Measurements from ENCODE around the gene NRAS. TPM values are rescaled to one million over a fixed set of nuclear protein-coding genes. Genes with fewer than 3 reads are reported as not detected.

The NRAS gene
- polyA plus RNA-seq, 1 of the 3 experiments (the other 2 are of a cell fraction): 15.9 TPM

- H3K9ac ChIP-seq: no peak overlapping the region
- H3K36me3 ChIP-seq (replicated peaks in 1 of 2; ENCODE audit: control insufficient read depth in 1 of 2, insufficient read depth in 2 of 2, low read length in 1 of 2): peaks cover 26 to 36% of the 10 kb centered on the region in 2 experiments
- no peaks in the 10 kb centered on the region; a peak in 1 of 4 replicates for H3K4me1 ChIP-seq (ENCODE audit: control insufficient read depth in 1 of 2, insufficient read depth in 2 of 2, low read depth in 1 of 2, low read length in 1 of 2)
- no peaks in the 10 kb centered on the region for H4K20me1 ChIP-seq (ENCODE audit: insufficient read depth)
- TF ChIP-seq MXI1 (IDR thresholded peaks at IDR 0.05; ENCODE audit: low read depth, low read length) (no peak), RXRA (IDR thresholded peaks at IDR 0.05; ENCODE audit: borderline replicate concordance, low read depth) (no peak), CTCF (IDR thresholded peaks at IDR 0.05) (no peak), REST (IDR thresholded peaks at IDR 0.05; ENCODE audit: low read depth, low read length) (no peak), RAD21 (IDR thresholded peaks at IDR 0.05; ENCODE audit: low read length) (no peak), CHD2 (IDR thresholded peaks at IDR 0.05; ENCODE audit: low read length, partially characterized antibody) (no peak), FOSL2 (IDR thresholded peaks at IDR 0.05; ENCODE audit: borderline replicate concordance, low read depth) (no peak), NRF1 (IDR thresholded peaks at IDR 0.05; ENCODE audit: low read depth, low read length) (no peak), MEF2A (IDR thresholded peaks at IDR 0.05; ENCODE audit: borderline replicate concordance, low read depth) (no peak), USF2 (IDR thresholded peaks at IDR 0.05; ENCODE audit: borderline replicate concordance, low read depth, low read length) (no peak), TCF12 (IDR thresholded peaks at IDR 0.05) (no peak), TEAD4 (IDR thresholded peaks at IDR 0.05; ENCODE audit: borderline replicate concordance, insufficient read depth) (no peak), GATA2 (CRISPR knock-in tag; IDR thresholded peaks at IDR 0.05) (no peak), RFX5 (IDR thresholded peaks at IDR 0.05; ENCODE audit: low read length) (no peak), USF1 (IDR thresholded peaks at IDR 0.05; ENCODE audit: borderline replicate concordance, low read depth) (no peak), NFIC (IDR thresholded peaks at IDR 0.05; ENCODE audit: borderline replicate concordance) (no peak)
- H3K9me3 ChIP-seq: no peaks in the 10 kb centered on the region
- ChIA-PET CTCF (interaction anchor here (0.8 to 1.6 kb wide), 4 partner anchors 13 to 144 kb away, joined by 3 read pairs; partner anchors contain the start of genes CSDE1 and NRAS), POLR2A (no interaction called here)
- H3K4me2 ChIP-seq: no peak overlapping the region
- H3K9me2 ChIP-seq: no peaks in the 10 kb centered on the region
- H2AFZ ChIP-seq (ENCODE audit: low read depth): no peak overlapping the region
- peaks cover 45% of the 10 kb centered on the region for H3F3A ChIP-seq (replicated peaks; ENCODE audit: insufficient read depth)
- 97% methylated on average over 5 of the region's 5 CpGs for WGBS (ENCODE audit: low lambda C conversion rate)
- no peak overlapping the region for H3K4me3 ChIP-seq (ENCODE audit: low read depth in 2 of 2, low read length in 1 of 2)
- DNase-seq: no peak
- no peaks in the 10 kb centered on the region; the same call in 1 of the 2 replicates for H3K27me3 ChIP-seq (ENCODE audit: insufficient read depth)
- H3K79me2 ChIP-seq (ENCODE audit: insufficient read depth): no peaks in the 10 kb centered on the region
- H3K27ac ChIP-seq (ENCODE audit: low read depth in 2 of 2, low read length in 1 of 2): no peak overlapping the region
These were observed 13.8 kb downstream of the NRAS start for GRCh38 chr1:114702737-114703136.

Measured in SK-N-SH (cell line).